ENCODE measurements around the gene PPA1.

The PPA1 gene

DNA sequence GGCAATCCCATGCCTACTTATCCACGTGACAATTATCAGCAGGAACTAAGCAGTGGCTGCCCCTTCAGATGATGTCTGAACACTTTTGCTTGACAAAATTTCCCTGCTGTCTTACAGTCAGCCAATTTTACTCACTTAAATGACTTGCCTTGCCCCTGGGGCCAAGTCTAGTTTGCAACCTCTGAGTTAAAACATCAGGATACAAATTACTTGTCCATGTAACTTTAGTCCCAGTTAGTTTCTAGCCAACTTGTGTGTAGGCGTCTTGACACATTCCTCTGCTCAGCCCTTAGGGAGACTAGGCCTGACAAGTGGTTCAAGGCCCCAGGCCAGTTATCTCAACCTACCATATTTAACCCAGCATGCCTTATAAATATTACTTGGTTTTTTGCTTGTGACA is 75.1 kb downstream of the PPA1 start:
- H3K27ac ChIP-seq: no peak overlapping the region
- no peak for DNase-seq (ENCODE audit: low spot score)
- no peak for TF ChIP-seq CTCF (IDR thresholded peaks at IDR 0.05)
- no peak overlapping the region for H3K4me3 ChIP-seq

GRCh38 chr10:70155255-70155838 is 77.9 kb downstream of the PPA1 start:
- TF ChIP-seq CTCF (IDR thresholded peaks at IDR 0.05): no peak
- DNase-seq (ENCODE audit: low spot score): no peak
- H3K4me3 ChIP-seq: no peak overlapping the region
- H3K27ac ChIP-seq: no peak overlapping the region

Measured in coronary artery (tissue), 2 donors.